Left lung (tissue), 10 donors: ENCODE results near the gene LMAN1L. TPM values are rescaled to one million over a fixed set of nuclear protein-coding genes. Genes with fewer than 3 reads are reported as not detected.

Experiments used
- ATAC-seq: fragments of 200-7000 bp; cut with Tn5 transposase; one replicate; pipeline ENCODE4 v1.9.1; 2020; ENCODE audit warnings: moderate library complexity
- DNase-seq, 4 donors: peaks; one replicate each; pipeline ENCODE4 v3.0.0-alpha.2; 2013 to 2020
- H3K27ac ChIP-seq, 2 donors: fragments of 200-600 bp; sonication (generic) in 1 of 2; one replicate each; pipeline versions ENCODE4 v1.5.0 to v1.8.0; 2020 to 2021
- H3K27me3 ChIP-seq, 2 donors: fragments of 200-600 bp; sonication (generic) in 1 of 2; one replicate each; pipeline versions ENCODE4 v1.5.0 to v1.8.0; 2020 to 2021
- H3K36me3 ChIP-seq, 2 donors: fragments of 200-600 bp; sonication (generic) in 1 of 2; one replicate each; pipeline versions ENCODE4 v1.5.0 to v1.8.0; 2020 to 2021
- H3K4me1 ChIP-seq, 2 donors: fragments of 200-600 bp; one replicate each; pipeline ENCODE4 v1.8.0; 2021
- H3K4me3 ChIP-seq, 2 donors: fragments of 200-600 bp; sonication (generic) in 1 of 2; one replicate each; pipeline versions ENCODE4 v1.5.0 to v1.8.0; 2020 to 2021; ENCODE audit warnings: mild to moderate bottlenecking in 1 of 2
- H3K9me3 ChIP-seq, 2 donors: fragments of 200-600 bp; sonication (generic) in 1 of 2; one replicate each; pipeline versions ENCODE4 v1.5.0 to v1.8.0; 2020 to 2021
- CTCF ChIP-seq, 2 donors: fragments of 200-600 bp; sonication (generic) in 1 of 2; IDR thresholded peaks; one replicate each; pipeline versions ENCODE4 v1.5.0 to v1.8.0; 2021; ENCODE audit warnings: antibody characterized with exemption in 2 of 2
- intact Hi-C, 2 donors: fragments of 100-400 bp; cut with DNase I; formaldehyde crosslinking; loops; one replicate each; pipeline versions ENCODE4 v1.11.2 to v1.14.2; 2022
- polyA plus RNA-seq, 6 donors: library from polyadenylated mRNA; unstranded; fragments of 120-200 nt; gene quantifications; one replicate each; pipeline ENCODE4 v1.2.1, GENCODE V29; 2013; ENCODE audit not compliant: insufficient read length in 6 of 6
- total RNA-seq, 2 donors: library from RNA; stranded (reverse); fragmentation: NEBNext Ultra II Directional; extraction: Animal tissue kit (Norgen Biotek cat#: 25700); gene quantifications; one replicate each; pipeline ENCODE4 v1.2.1, GENCODE V29; 2021
- donor health status: DM: no; HTN: yes; CAD: no.
- donor health status: DM: no; HTN: no; CAD: no.

Gene LMAN1L
- total and polyA plus RNA-seq, 8 donors, result 0.08 to 0.39 (median 0.32) TPM; not detected in 5

GRCh38 chr15:74788042-74788682 lies 24.5 kb upstream of the LMAN1L start:
- H3K4me1 ChIP-seq, result peaks cover 48 to 97% of the 10 kb centered on the region in 2 donors
- H3K27ac ChIP-seq, result peak overlapping the region; percentile 79 to 93
- no peaks in the 10 kb centered on the region for H3K27me3 ChIP-seq
- no peak for TF ChIP-seq CTCF (IDR thresholded peaks at IDR 0.05)
- intact Hi-C loops, result no loop called here
- H3K9me3 ChIP-seq, result no peaks in the 10 kb centered on the region
- ATAC-seq, result peak; percentile 13
- no peaks in the 10 kb centered on the region for H3K36me3 ChIP-seq
- peak in 1 of 4 donors; percentile 7 for DNase-seq
- H3K4me3 ChIP-seq, result peak overlapping the region in 1 of 2 donors; percentile 36

GRCh38 chr15:74788683-74789151 lies 23.9 kb upstream of the LMAN1L start:
- Histone ChIP-seq H3K27ac (peak overlapping the region; percentile 79 to 93), H3K4me3 (peak overlapping the region in 1 of 2 donors; percentile 36), H3K9me3 (no peaks in the 10 kb centered on the region), H3K4me1 (peaks cover 42 to 98% of the 10 kb centered on the region in 2 donors), H3K27me3 (no peaks in the 10 kb centered on the region), H3K36me3 (no peaks in the 10 kb centered on the region)
- ATAC-seq (no peak), DNase-seq (peak in 1 of 4 donors; percentile 79)
- no peak for TF ChIP-seq CTCF (IDR thresholded peaks at IDR 0.05)
- intact Hi-C loops, result no loop called here

- Histone ChIP-seq H3K9me3 (no peaks in the 10 kb centered on the region), H3K27ac (peak overlapping the region; percentile 79 to 93), H3K27me3 (no peaks in the 10 kb centered on the region), H3K36me3 (no peaks in the 10 kb centered on the region), H3K4me1 (peaks cover 38 to 95% of the 10 kb centered on the region in 2 donors), H3K4me3 (peak overlapping the region in 1 of 2 donors; percentile 36)
- DNase-seq, result peak in 1 of 4 donors; percentile 70
- peak; percentile 9 for ATAC-seq
- intact Hi-C loops, result no loop called here
- TF ChIP-seq CTCF (IDR thresholded peaks at IDR 0.05), result no peak
These were observed 23.4 kb upstream of the LMAN1L start for GRCh38 chr15:74789171-74789631.

DNA sequence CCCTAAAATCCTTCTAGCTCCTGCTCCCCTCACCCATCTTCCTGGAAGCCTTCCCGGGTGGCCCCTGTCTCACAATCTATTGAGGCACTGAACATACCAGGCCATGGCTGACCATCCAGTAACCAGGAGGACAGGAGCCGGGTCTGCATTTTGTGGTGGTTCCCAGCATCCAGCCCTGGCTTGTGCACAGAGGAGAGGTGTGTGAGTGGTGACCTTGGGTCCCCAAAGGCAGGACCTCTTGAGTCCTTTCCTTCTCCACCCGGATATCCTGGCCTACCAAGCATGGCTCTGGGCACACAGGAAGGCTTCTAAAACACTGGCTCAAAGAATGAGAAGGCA lies 22.9 kb upstream of the LMAN1L start:
- Histone ChIP-seq H3K27me3 (no peaks in the 10 kb centered on the region), H3K4me3 (peak overlapping the region in 1 of 2 donors; percentile 36), H3K36me3 (peaks cover 0 to 4% of the 10 kb centered on the region in 2 donors), H3K27ac (peak overlapping the region; percentile 79 to 93), H3K9me3 (no peaks in the 10 kb centered on the region), H3K4me1 (peaks cover 32 to 90% of the 10 kb centered on the region in 2 donors)
- TF ChIP-seq CTCF (IDR thresholded peaks at IDR 0.05), result no peak
- no peak for ATAC-seq
- DNase-seq, result peak in 1 of 4 donors; percentile 29
- intact Hi-C loops, result no loop called here

GRCh38 chr15:74790080-74790916 lies 22.3 kb upstream of the LMAN1L start:
- no peak for TF ChIP-seq CTCF (IDR thresholded peaks at IDR 0.05)
- intact Hi-C loops, result no loop called here
- Histone ChIP-seq H3K27me3 (no peaks in the 10 kb centered on the region), H3K36me3 (peaks cover 0 to 10% of the 10 kb centered on the region in 2 donors), H3K4me3 (peak overlapping the region in 1 of 2 donors; percentile 36), H3K27ac (peak overlapping the region; percentile 79 to 93), H3K4me1 (peaks cover 30 to 89% of the 10 kb centered on the region in 2 donors), H3K9me3 (no peaks in the 10 kb centered on the region)
- peak; percentile 11 for ATAC-seq
- peak in 3 of 4 donors; percentile 73 to 86 (median 75) for DNase-seq
